Smooth muscle cell (in vitro differentiated cells): ENCODE data around the gene VWA3B. TPM values are rescaled to one million over a fixed set of nuclear protein-coding genes. Genes with fewer than 3 reads are reported as not detected.

Experiments used
- DNase-seq: peaks from one replicate; lab custom pipeline; 2025; ENCODE audit not compliant: unreplicated experiment; lab: John Stamatoyannopoulos, UW
- H2AFZ ChIP-seq: fragments of 200-600 bp; sonication (generic); 2 replicates; pipeline ENCODE4 v1.6.0; 2016; ENCODE audit warnings: antibody characterized with exemption, low read depth, mild to moderate bottlenecking
- H3F3A ChIP-seq: fragments of 200-600 bp; sonication (generic); 2 replicates; pipeline ENCODE4 v1.6.0; 2017; ENCODE audit warnings: antibody characterized with exemption, low read depth
- H3K27ac ChIP-seq: fragments of 200-600 bp; sonication (generic); 2 replicates; pipeline ENCODE4 v1.5.1; 2016; ENCODE audit warnings: low read depth, mild to moderate bottlenecking
- H3K27me3 ChIP-seq: fragments of 200-600 bp; sonication (generic); 2 replicates; pipeline ENCODE4 v1.6.1; 2016; ENCODE audit warnings: low read depth, mild to moderate bottlenecking
- H3K36me3 ChIP-seq: fragments of 200-600 bp; sonication (generic); 2 replicates; pipeline ENCODE4 v1.5.1; 2016; ENCODE audit warnings: low read depth
- H3K4me1 ChIP-seq: fragments of 200-600 bp; sonication (generic); 2 replicates; pipeline ENCODE4 v1.5.1; 2016; ENCODE audit warnings: low read depth
- H3K4me2 ChIP-seq: fragments of 200-600 bp; sonication (generic); 2 replicates; pipeline ENCODE4 v1.6.0; 2016; ENCODE audit warnings: mild to moderate bottlenecking
- H3K4me3 ChIP-seq: fragments of 200-600 bp; sonication (generic); 2 replicates; pipeline ENCODE4 v1.5.1; 2016; ENCODE audit warnings: mild to moderate bottlenecking
- H3K79me2 ChIP-seq: fragments of 200-600 bp; sonication (generic); 2 replicates; pipeline ENCODE4 v1.6.0; 2016; ENCODE audit warnings: low read depth, mild to moderate bottlenecking
- H3K9ac ChIP-seq: fragments of 200-600 bp; sonication (generic); 2 replicates; pipeline ENCODE4 v1.6.0; 2016; ENCODE audit warnings: low read depth
- H3K9me3 ChIP-seq: fragments of 200-600 bp; sonication (generic); replicated peaks from 2 replicates; pipeline ENCODE4 v1.5.1; 2016; ENCODE audit warnings: low read depth
- H4K20me1 ChIP-seq: fragments of 200-600 bp; sonication (generic); 2 replicates; pipeline ENCODE4 v1.6.0; 2016; ENCODE audit warnings: low read depth
- WGBS: methylation state at CpG from one replicate; pipeline ENCODE4 v1.1.7; 2016; ENCODE audit warnings: low lambda C conversion rate; 5-methylcytosine and 5-hydroxymethylcytosine counted together
- polyA plus RNA-seq: library from polyadenylated mRNA; unstranded; fragments of >200 nt; fragmentation: Nextera tagmentation; extraction: Ambion mirVana; gene quantifications from 2 replicates; pipeline ENCODE4 v1.2.1, GENCODE V29; 2016
- total RNA-seq: library from RNA; depleted of rRNA; stranded (reverse); fragments of >200 nt; gene quantifications from 2 replicates; pipeline ENCODE4 v1.2.3, GENCODE V29; 2014
- TF ChIP-seq, protein P1 (sequence below): fragments of 200-600 bp; sonication (generic); IDR thresholded peaks from 2 replicates; pipeline ENCODE4 v1.5.1; 2017; ENCODE audit warnings: borderline replicate concordance, mild to moderate bottlenecking, antibody characterized with exemption; ENCODE audit not compliant: insufficient read depth, poor library complexity, severe bottlenecking

VWA3B gene
- total and polyA plus RNA-seq, 2 experiments from 2014 or later, result not detected

DNA sequence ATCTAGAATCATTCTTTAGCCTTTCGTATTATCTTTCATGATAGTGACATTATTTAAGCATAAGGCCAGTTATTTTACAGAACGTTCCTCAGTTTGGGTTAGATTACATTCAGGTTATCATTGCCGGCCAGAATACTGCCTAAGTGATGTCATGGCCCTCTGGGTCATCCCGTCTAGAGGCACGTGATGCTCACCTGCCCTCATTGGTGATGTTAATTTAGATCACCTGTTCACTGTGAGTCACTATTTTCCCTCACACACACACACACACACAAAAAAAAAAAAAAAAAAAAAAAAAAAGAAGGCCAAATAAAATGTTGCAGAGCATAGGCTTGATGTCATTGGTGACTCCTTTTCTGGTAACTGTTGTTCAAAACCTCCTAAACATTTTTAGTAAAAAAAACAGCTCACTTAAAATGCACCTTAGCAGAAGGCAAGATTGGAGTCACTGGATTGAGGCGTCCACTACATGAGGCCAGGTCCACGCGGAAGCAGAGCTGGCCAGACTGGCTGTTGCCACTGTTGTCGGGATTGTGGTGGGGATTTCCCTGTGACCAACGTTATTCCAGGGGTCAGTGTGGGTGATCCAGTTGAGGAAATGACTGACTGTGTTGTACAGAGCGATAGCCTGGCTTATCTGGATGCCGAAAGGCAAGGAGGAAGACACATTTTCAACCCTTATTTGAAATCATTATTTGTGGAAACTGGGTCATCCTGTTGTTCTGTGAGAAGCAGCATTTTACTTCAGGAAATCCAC, 207.1 kb downstream of the VWA3B start:
- Histone ChIP-seq H2AFZ (no peak overlapping the region), H3K9me3 (no peaks in the 10 kb centered on the region), H3K4me1 (peaks cover 4% of the 10 kb centered on the region), H3K36me3 (no peaks in the 10 kb centered on the region), H3K4me2 (no peak overlapping the region), H3K9ac (no peak overlapping the region), H3K27me3 (no peaks in the 10 kb centered on the region), H4K20me1 (no peaks in the 10 kb centered on the region), H3K27ac (no peak overlapping the region), H3F3A (no peaks in the 10 kb centered on the region), H3K79me2 (no peaks in the 10 kb centered on the region), H3K4me3 (no peak overlapping the region)
- TF ChIP-seq, protein P1, sequence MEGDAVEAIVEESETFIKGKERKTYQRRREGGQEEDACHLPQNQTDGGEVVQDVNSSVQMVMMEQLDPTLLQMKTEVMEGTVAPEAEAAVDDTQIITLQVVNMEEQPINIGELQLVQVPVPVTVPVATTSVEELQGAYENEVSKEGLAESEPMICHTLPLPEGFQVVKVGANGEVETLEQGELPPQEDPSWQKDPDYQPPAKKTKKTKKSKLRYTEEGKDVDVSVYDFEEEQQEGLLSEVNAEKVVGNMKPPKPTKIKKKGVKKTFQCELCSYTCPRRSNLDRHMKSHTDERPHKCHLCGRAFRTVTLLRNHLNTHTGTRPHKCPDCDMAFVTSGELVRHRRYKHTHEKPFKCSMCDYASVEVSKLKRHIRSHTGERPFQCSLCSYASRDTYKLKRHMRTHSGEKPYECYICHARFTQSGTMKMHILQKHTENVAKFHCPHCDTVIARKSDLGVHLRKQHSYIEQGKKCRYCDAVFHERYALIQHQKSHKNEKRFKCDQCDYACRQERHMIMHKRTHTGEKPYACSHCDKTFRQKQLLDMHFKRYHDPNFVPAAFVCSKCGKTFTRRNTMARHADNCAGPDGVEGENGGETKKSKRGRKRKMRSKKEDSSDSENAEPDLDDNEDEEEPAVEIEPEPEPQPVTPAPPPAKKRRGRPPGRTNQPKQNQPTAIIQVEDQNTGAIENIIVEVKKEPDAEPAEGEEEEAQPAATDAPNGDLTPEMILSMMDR, result no peak
- no peak for DNase-seq
- 80% methylated on average over 12 of the region's 12 CpGs for WGBS

DNA sequence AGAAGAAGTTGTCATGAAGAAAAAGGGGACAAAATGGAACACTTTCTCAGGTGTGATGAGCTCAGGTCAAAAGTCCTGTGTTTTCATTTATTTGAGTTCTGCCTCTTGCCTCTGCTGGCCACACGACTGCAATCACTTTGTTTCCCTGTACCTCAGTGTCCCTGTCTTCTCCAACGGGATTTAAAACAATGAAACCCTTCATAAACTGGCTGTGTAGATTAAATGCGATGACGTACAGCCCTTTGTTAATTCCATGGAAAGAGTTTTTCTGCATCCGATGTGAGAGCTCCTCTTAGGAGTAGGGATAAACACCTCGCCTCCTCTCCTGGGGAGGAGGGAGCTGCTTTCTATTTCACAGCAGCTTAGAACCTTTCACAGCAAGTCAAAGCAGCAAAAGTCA, 207.7 kb downstream of the VWA3B start:
- peaks cover 7% of the 10 kb centered on the region for H3K4me1 ChIP-seq
- no peak overlapping the region for H3K9ac ChIP-seq
- no peaks in the 10 kb centered on the region for H3K36me3 ChIP-seq
- WGBS, result 82% methylated on average over 6 of the region's 6 CpGs
- H3F3A ChIP-seq, result no peaks in the 10 kb centered on the region
- H3K9me3 ChIP-seq, result no peaks in the 10 kb centered on the region
- TF ChIP-seq, protein P1, result no peak
- H3K79me2 ChIP-seq, result no peaks in the 10 kb centered on the region
- DNase-seq, result no peak
- H3K4me2 ChIP-seq, result no peak overlapping the region
- H3K4me3 ChIP-seq, result no peak overlapping the region
- no peak overlapping the region for H3K27ac ChIP-seq
- no peak overlapping the region for H2AFZ ChIP-seq
- no peaks in the 10 kb centered on the region for H4K20me1 ChIP-seq
- no peaks in the 10 kb centered on the region for H3K27me3 ChIP-seq

GRCh38 chr2:98295275-98295674, 208.3 kb downstream of the VWA3B start:
- no peaks in the 10 kb centered on the region for H3K27me3 ChIP-seq
- no peaks in the 10 kb centered on the region for H3K36me3 ChIP-seq
- H4K20me1 ChIP-seq, result no peaks in the 10 kb centered on the region
- H3K79me2 ChIP-seq, result no peaks in the 10 kb centered on the region
- no peak overlapping the region for H2AFZ ChIP-seq
- no peak overlapping the region for H3K9ac ChIP-seq
- no peak overlapping the region for H3K4me2 ChIP-seq
- no peaks in the 10 kb centered on the region for H3F3A ChIP-seq
- H3K4me1 ChIP-seq, result peaks cover 7% of the 10 kb centered on the region
- no peak for DNase-seq
- no peak overlapping the region for H3K4me3 ChIP-seq
- TF ChIP-seq, protein P1, result no peak
- H3K27ac ChIP-seq, result no peak overlapping the region
- WGBS, result 90% methylated on average over 5 of the region's 5 CpGs
- no peaks in the 10 kb centered on the region for H3K9me3 ChIP-seq
